LHCN-M2 (cell line): ENCODE results near the gene MAP3K5. TPM values are rescaled to one million over a fixed set of nuclear protein-coding genes. Genes with fewer than 3 reads are reported as not detected.
"Not testable (repeated sequence)": the region's sequence is repeated elsewhere in the genome, so short reads cannot be mapped to it uniquely, and the experiment has no call there.

Experiments
- DNase-seq: peaks from one replicate; pipeline ENCODE4 v3.0.0-alpha.2; 2012; ENCODE audit warnings: low read depth
- total RNA-seq: library from RNA; depleted of rRNA; stranded (reverse); fragments of >200 nt; gene quantifications from 2 replicates; pipeline ENCODE4 v1.2.3, GENCODE V29; 2014

Gene MAP3K5
- total RNA-seq, 1 experiment from 2014 or later, result 68.5 TPM

GRCh38 chr6:136725124-136725523, 67.2 kb downstream of the MAP3K5 start:
- DNase-seq, result no peak

DNA sequence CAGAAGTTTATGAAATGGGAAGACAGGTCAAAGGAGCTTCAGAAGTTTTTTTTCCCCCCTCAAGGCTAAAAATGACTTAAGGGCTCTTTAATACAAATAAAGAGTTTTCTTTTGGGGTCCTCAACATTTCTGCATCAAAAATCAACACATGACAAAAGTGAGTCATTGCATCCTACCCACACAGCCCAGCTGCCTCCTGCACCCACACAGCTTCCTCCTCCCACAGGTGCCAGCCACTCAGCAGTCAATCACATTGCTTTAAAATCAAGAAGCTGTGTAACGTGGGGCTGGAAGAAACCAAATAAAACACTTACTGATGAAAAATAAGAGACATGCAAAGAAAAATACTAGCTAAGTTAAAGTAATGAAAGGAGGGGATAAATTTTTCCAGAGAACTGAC, 68.5 kb downstream of the MAP3K5 start:
- DNase-seq, result peak; percentile 78

DNA sequence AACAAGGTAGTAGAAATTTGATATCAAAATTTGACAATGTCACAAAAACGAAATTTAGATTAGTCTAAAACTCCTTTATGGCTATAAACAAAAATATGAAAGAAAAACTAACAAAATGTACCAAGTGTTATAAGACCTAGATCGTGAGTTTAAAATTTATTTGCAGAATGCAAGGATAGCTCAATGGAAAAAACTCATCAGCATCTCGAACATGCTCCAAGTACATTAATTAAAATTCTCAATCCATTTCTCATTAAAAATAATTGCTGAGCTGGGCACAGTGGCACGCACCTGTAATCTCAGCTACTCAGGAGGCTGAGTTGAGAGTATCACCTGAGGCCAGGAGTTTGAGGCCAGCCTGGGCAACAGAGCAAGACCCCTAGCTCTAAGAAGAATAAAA, 70.8 kb downstream of the MAP3K5 start:
- no peak for DNase-seq

DNA sequence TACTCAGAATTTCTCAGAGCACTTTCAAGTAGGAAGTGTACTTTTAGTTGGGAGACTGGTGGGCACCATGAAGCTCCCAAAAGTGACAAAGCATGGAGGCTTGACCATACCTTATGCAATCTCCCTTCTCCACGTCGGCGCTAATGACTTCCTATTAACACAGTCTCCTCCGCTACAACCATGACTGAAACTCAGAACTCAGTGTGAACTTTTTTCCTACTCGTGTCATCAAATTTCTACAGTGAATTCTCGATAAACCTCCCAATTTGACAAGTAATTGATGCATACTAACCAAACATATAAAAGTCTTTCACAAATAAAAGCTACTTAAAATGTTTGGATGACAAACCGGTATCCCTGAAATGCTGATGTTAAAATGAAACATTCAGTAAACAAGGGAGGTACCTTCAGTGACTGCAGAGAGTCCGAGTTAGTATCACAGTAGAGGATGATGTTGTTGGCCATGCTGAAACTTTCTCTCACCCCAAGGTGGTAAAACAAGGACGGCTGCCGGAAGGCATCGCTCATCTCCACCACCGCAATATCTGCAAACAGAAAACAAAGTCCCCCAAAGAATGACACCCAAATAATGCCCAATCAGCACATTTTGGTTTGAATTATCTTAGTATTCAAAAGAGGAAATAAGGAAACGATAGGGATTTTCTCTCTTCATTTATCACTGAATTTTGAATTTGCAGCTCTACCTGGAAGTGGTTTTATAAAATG, 72.1 kb downstream of the MAP3K5 start:
- DNase-seq, result no peak

GRCh38 chr6:136719280-136720044, 72.8 kb downstream of the MAP3K5 start:
- DNase-seq, result no peak

GRCh38 chr6:136718476-136718875, 73.8 kb downstream of the MAP3K5 start:
- no peak for DNase-seq

GRCh38 chr6:136717716-136717990, 74.6 kb downstream of the MAP3K5 start:
- DNase-seq, result peak; percentile 31

- DNase-seq, result no peak
Observed at GRCh38 chr6:136716917-136717715, 75.2 kb downstream of the MAP3K5 start.

- DNase-seq, result not testable (repeated sequence)
Observed at GRCh38 chr6:136712642-136713041, 79.6 kb downstream of the MAP3K5 start.

- no peak for DNase-seq
Observed at GRCh38 chr6:136711644-136712043, 80.6 kb downstream of the MAP3K5 start.

DNA sequence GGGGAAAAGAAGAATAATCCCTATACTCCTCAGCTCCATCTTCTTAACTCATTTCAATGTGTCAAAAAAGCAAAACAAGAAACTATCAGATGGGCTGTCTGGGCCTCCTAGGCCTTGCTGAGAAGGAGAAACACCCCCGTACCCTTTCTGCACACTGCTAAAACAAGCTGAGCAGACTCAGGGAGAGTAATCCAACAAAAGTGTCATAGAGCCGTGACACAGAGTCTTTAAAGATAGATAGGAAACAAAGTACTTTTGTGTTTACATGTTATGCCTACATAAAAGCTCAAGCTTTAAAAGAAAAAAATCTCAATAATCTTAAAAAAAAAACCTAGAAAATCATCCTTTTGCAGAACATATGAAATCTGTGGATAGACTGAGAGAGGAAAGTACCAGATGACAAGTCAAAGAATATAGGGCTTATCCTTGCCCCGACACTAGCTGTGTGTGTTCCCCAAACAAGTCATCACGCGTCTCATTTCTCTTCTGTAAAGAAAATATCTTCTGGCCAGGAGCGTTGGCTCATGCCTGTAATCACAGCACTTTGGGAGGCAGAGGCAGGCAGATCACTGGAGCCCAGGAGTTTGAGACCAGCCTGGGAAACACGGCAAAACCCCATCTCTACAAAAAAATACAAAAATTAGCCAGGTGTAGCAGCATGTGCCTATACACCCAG, 81.3 kb downstream of the MAP3K5 start:
- DNase-seq, result no peak

DNA sequence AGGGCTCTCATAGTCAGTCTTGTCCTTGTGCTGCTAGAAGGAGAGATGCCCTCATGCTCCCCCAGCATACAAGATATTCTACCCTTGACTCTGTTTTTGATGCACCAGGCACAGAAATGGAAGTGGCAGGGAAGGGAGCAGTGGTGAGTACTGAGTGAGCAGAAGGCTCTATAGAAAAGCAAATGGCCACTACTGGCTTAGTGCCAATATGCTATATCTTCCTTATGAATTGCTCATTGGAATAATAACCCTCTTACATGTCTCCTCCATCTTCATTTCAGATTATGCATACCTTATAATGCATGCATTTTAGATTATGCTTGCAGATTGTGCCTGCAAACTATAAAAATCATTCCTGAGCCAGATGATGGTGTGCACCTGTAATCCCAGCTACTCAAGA, 82.8 kb downstream of the MAP3K5 start:
- no peak for DNase-seq

DNA sequence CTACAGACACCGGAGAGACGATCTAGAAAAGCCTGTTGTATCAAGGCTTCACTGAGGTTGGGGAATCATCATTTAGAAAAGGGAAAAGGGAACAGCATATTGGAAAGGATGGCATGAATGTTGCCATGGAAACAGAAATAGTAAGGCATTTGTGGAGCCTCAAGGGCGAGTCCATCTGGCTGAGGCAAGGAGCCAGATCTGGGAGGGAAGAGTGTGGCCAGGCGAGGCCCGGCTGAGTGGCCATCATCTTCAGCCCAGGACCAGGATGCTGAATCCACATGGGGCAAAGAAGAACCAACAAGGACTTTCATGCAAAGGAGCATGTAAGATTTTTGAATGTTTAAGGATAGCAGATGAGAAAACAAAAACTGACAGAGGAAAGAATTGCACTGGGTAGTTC, 85.8 kb downstream of the MAP3K5 start:
- DNase-seq, result no peak

DNA sequence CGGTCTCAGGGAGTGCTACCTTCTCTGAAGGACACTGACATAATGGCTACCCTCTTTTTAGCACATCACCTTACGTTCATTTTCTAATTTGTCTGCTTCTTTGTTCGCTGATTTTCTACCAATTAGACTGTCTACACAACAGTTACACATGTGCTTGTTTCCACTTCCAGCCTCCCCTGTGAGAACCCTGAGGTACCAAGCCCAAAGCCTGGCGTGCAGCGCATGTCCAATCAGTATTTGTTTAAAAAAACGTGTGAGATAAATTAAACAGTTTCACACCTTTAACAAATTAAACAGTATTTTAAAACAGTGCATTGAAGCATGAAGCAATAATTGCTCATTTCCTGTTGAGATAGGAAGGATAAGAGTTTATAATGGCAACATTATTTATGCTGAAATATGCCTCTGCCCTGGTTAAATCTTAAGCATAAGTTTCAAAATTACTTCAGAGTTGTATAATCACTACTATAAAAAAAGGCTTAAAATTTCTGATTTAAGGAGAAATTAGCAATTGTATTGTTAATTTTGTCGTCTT, 88.9 kb downstream of the MAP3K5 start:
- DNase-seq, result no peak

DNA sequence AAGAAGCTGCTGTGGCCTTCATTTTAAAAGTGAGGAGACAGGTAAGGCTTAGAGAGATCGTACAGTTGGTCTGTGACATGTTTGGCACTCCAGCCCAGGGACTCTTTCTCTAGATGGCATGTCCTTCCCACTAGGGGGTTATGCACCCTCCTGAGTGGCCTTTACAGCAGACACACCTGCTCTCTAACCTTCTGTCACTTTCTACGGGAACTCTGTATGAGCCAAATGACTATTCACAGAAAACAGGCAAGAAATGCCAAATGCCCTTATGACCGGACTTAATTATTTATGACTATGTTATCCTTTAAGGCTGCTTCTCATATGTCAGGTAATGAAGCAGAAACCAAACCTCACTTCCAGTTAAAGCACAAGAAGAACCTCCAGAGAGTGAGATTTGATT, 91.2 kb downstream of the MAP3K5 start:
- DNase-seq, result no peak

GRCh38 chr6:136699358-136699757, 92.9 kb downstream of the MAP3K5 start:
- DNase-seq, result no peak

DNA sequence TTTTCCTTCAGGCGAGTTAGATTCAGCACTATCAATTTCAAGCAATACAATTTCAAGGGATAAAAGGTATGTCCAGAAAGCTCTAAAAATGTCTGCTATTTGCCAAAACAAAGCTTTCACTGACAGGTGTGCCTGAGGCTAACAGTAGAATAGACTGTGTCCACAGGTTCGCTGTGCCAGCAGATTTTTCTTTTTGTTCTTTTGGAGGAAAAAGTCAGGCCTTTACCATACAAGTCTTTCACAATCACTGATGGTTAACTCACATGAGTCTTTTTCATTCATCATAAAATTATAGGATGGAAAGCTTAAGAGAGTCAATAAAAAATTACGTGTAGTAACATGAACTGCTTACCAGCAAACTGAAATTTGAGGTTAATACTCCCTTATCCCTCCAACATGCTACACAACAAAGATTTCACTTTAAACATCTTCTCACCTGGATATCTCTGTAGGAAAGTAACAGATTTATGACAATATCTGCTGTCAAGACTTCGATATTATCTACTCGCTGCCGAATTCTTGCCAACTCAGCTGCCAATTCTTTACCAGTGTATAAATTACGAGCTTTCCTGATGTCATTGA, 95.4 kb downstream of the MAP3K5 start:
- no peak for DNase-seq

GRCh38 chr6:136696238-136696637, 96.0 kb downstream of the MAP3K5 start:
- peak; percentile 38 for DNase-seq

DNA sequence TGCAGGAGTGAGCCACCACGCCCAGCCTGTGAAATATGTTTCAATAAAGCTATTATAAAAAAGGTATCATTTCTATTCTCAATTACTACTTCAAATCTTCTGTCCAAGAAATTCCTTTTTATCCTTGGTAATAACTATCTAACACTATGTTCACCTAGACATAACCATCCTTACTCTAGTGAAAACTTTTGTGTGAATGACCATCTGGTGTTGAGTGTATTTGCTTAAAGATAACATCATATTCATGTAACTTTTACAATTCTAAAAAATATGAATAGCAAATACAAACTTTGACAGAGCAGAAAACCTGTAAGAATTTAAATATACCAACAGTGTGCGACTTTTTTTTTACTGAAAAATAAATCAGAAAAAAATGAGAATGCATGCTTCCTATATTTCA, 96.9 kb downstream of the MAP3K5 start:
- DNase-seq, result no peak

DNA sequence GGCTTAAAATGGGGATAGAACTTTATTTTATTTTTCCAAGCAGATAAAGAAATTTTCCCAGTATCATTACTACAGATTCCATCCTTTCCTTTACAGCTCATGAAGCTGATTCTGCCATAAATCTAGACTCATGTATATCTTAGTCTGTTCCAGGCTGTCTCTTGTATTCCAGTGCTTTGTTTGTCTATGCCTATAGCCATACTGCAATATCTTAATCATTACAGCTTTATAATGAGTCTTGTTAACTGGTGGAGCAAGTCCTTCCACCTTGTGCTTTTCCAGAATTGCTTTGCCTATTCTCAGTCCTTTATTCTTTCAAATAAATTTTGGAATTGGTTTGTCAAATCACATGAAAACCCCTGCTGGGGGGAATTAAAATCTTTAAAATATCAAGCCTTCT, 99.2 kb downstream of the MAP3K5 start:
- DNase-seq, result no peak

DNA sequence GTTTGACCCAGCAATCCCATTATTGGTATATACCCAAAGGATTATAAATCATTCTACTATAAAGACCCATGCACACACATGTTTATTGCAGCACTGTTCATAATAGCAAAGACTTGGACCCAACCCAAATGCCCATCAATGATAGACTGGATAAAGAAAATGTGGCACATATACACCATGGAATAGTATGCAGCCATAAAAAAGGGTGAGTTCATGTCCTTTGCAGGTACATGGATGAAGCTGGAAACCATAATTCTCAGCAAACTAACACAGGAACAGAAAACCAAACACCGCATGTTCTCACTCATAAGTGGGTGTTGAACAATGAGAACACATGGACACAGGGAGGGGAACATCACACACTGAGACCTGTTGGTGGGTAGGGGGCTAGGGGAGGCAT, 104.4 kb downstream of the MAP3K5 start:
- DNase-seq, result not testable (repeated sequence)
